Erythroblast (primary cell): ENCODE data around the gene MAD1L1.

Experiments
- GATA1 ChIP-seq: IDR thresholded peaks from 2 replicates; pipeline ENCODE4 v1.6.1; 2011; ENCODE audit warnings: low read depth, mild to moderate bottlenecking, control low read depth, low read length, moderate library complexity
- POLR2A ChIP-seq: IDR thresholded peaks from 2 replicates; pipeline ENCODE4 v1.6.1; 2011; ENCODE audit warnings: mild to moderate bottlenecking, low read length

DNA sequence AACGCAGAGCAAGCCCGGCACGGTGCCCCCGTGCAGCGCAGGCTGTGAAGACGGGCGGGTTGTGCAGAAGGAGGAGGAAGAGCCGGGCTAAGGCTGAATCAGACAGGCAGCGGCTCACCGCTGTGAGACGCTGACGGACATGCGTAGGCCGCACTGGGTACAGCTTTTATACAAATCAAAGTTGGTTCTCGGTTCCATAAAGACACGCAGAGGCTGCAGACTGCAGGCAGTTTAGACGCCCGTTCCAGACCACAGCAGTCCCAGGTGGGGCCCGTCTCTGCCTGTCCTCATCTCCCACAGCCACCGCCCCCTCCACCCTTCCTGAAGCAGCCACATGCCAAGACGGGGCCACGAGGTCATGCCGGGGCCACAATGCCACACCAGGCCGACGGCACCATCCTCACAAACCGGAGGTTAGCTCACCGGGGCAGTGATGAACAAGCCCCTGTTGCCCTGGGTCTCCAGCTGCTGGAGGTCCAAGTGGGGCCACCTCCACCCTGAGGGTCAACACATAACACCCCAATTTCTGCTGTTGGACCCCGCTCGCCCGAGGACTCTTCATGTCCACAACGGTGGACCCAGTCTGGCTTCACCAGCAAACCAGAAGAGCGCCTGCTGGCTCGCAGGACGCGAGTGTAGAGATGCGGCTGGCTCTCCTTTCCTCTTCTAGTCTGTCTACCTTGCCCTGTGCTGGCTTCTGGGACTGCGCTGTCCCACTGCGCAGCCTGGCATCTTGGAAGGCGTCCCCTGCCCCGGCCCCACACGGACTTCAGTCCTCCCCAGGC lies 335.5 kb downstream of the MAD1L1 start:
- TF ChIP-seq POLR2A (no peak), GATA1 (no peak)
